GM12801 (cell line): ENCODE measurements around the gene CXADR.

Experiments used
- TF ChIP-seq, protein P1 (sequence below): IDR thresholded peaks from one replicate; pipeline ENCODE4 v1.5.1; 2011; ENCODE audit warnings: control low read depth; ENCODE audit not compliant: insufficient read length; ENCODE audit errors: extremely low read depth

Gene CXADR

DNA sequence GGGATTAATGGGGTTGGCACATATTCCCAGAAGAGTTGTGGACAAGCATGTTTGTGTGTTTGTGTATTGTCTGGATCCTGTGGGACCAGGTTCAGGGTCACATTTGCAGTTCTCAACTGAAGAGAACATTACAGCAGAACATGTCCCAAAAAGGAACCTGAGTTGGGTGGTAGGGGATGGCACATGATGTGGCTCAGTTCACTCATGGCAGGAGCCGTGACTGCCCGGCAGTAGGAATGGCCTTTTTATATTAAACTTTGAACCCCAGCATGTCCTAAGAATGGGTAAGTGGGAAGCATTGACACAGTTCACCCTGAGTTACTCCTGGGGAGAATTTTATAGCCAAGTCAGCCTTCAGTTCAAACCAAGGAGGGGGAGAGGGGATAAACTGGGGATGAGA, 41.3 kb downstream of the CXADR start:
- TF ChIP-seq, protein P1, sequence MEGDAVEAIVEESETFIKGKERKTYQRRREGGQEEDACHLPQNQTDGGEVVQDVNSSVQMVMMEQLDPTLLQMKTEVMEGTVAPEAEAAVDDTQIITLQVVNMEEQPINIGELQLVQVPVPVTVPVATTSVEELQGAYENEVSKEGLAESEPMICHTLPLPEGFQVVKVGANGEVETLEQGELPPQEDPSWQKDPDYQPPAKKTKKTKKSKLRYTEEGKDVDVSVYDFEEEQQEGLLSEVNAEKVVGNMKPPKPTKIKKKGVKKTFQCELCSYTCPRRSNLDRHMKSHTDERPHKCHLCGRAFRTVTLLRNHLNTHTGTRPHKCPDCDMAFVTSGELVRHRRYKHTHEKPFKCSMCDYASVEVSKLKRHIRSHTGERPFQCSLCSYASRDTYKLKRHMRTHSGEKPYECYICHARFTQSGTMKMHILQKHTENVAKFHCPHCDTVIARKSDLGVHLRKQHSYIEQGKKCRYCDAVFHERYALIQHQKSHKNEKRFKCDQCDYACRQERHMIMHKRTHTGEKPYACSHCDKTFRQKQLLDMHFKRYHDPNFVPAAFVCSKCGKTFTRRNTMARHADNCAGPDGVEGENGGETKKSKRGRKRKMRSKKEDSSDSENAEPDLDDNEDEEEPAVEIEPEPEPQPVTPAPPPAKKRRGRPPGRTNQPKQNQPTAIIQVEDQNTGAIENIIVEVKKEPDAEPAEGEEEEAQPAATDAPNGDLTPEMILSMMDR, result no peak

DNA sequence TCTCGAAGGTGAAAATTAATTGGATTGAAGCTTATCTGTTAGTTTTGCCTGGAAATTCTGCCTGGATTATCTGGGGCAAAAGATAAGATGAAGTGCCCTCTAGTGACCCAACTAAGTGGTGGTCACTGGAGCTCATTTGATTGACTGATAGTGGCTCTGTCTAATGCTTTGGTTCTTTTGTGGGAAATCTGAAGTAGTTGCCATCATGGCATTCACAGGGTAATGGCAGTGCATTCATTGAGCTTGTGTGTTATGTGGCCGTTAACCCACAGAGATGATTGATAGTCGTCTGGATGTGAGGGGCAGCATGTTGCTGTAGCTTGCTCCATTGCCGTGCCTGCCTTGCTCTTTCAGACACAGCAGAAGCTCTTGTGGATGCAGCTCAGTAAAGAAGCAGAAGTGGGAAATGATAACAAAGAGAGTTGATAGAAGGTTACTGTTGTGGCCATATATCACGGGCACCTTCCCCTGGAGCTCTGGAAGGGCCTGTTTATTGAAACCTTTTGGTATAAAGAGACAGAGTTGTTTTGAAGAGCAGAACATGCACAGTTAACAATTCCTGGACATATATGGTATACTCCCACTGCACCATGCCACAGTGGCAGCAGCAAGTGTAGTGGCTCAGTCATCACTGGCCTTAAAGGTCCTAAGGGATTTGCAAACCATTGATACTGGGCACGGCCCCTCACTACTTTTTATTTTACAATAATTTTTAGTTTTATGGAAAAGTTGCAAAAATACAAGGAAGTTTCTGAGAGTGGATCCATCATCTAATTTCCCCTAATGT, 42.0 kb downstream of the CXADR start:
- TF ChIP-seq, protein P1, result no peak

- TF ChIP-seq, protein P1, result no peak
Observed at GRCh38 chr21:17560377-17561025, 47.7 kb downstream of the CXADR start.

GRCh38 chr21:17570786-17571185, 57.9 kb downstream of the CXADR start:
- TF ChIP-seq, protein P1, result no peak

DNA sequence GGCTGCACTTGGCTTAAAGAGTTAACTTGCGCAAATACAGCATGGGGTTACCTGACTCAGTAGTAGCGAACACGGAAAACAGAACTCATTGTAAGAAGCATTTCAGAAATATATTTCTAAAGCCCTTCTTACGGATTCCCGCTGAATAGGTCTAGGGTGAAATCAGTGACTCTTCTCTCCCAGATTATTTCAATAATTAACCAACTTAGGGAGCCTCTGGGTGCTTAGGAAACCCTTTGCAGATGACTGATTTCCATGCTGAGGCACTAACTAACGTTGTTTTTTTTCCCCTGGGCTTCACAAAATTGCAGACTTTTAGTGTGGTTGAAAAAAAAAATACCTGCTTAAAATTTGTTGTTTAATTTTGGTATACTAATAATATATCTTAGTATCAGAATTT, 59.6 kb downstream of the CXADR start:
- TF ChIP-seq, protein P1, result no peak

GRCh38 chr21:17575076-17575475, 62.2 kb downstream of the CXADR start:
- TF ChIP-seq, protein P1, result no peak

GRCh38 chr21:17576080-17576835, 63.4 kb downstream of the CXADR start:
- TF ChIP-seq, protein P1, result no peak
